Spinal cord (tissue), 10 donors: ENCODE results near the gene CNEP1R1. TPM values are rescaled to one million over a fixed set of nuclear protein-coding genes. Genes with fewer than 3 reads are reported as not detected.

Source experiments
- DNase-seq, 6 donors: peaks; one replicate each; pipeline versions ENCODE4 v3.0.0 to v3.0.0-alpha.2; 2013 to 2015; ENCODE audit warnings: low spot score in 6 of 6, low read depth in 4 of 6
- H3K27ac ChIP-seq: one replicate; pipeline ENCODE4 v1.5.1; 2013; ENCODE audit warnings: low read depth, low read length, control low read depth
- H3K27me3 ChIP-seq: one replicate; pipeline ENCODE4 v1.6.1; 2013; ENCODE audit warnings: low read length; ENCODE audit not compliant: control insufficient read depth, insufficient read depth
- H3K36me3 ChIP-seq: one replicate; pipeline ENCODE4 v1.6.1; 2013; ENCODE audit warnings: low read length; ENCODE audit not compliant: control insufficient read depth, insufficient read depth
- H3K4me1 ChIP-seq: one replicate; pipeline ENCODE4 v1.6.1; 2013; ENCODE audit warnings: low read length; ENCODE audit not compliant: control insufficient read depth, insufficient read depth
- H3K4me3 ChIP-seq: one replicate; pipeline ENCODE4 v1.5.1; 2013; ENCODE audit warnings: low read depth, low read length, control low read depth
- H3K9me3 ChIP-seq: one replicate; pipeline ENCODE4 v1.6.1; 2013; ENCODE audit warnings: low read length; ENCODE audit not compliant: control insufficient read depth, insufficient read depth
- WGBS: methylation state at CpG from one replicate; pipeline ENCODE4 v1.1.5; 2013; ENCODE audit warnings: missing lambda C conversion rate; ENCODE audit not compliant: insufficient coverage; 5-methylcytosine and 5-hydroxymethylcytosine counted together
- polyA plus RNA-seq, 2 donors: library from polyadenylated mRNA; unstranded; fragments of 120-200 nt; gene quantifications; one replicate each; pipeline ENCODE4 v1.2.1, GENCODE V29; 2013; ENCODE audit not compliant: insufficient read length in 2 of 2
- total RNA-seq, 2 donors: library from RNA; depleted of rRNA in 1 of 2; stranded (reverse); fragments of 120-200 nt in 1 of 2; fragments of >200 nt in 1 of 2; gene quantifications; one replicate each; pipeline versions ENCODE4 v1.2.3 to v1.2.4, GENCODE V29; 2013 to 2014
- donor health status: healthy.

Gene CNEP1R1
- total and polyA plus RNA-seq, 4 donors: 29.8 to 47.1 (median 34.1) TPM

DNA sequence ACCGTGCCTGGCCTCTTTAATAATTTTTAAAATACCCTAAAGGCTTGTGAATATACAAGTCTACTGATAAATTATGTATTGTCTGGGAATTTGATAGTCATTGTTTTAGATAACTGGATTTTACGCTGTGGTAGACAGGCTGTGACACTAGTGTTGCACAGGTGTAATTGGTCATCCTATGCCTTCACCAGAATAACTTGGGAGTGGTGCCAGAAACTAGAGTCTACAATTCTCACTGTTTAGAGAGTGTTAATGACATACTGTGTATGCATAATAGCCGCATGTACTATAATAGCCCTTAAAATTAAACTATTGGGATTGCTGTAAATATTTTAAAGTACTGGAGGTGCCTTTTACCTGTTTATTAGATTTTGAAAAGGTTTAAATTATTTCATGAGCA lies 11.4 kb downstream of the CNEP1R1 start:
- Histone ChIP-seq H3K27ac (no peak overlapping the region), H3K4me1 (no peaks in the 10 kb centered on the region), H3K4me3 (no peak overlapping the region), H3K9me3 (no peaks in the 10 kb centered on the region), H3K36me3 (peaks cover 6% of the 10 kb centered on the region), H3K27me3 (no peaks in the 10 kb centered on the region)
- WGBS: 83% methylated on average over 1 of the region's 3 CpGs
- DNase-seq: peak in 1 of 6 donors; percentile 11

DNA sequence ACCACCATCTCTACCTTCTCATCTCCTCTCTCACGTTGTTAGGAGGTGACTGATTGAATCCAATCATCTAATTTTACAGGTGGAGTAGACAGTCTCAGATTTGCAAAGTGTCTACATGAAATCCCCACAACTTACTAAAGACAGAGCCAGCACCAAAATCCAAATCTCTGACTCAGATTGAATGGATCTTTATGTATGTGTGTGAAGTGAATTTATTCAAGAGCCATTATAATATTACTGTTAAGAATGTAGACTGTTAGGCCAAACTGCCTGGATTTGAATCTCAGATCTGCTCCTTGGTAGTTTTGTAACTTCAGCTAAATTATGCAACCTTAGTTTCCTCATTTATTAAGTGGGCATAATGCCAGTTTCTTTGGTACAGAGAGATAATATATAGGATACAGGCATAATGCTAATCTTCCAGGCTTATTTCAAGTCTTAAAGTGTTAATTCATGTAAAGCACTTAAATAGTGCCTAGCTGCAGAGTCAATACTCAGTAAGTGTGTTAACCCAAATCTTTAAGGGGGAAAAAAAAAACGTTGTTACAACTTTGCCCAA lies 12.7 kb downstream of the CNEP1R1 start:
- no peaks in the 10 kb centered on the region for H3K9me3 ChIP-seq
- DNase-seq: no peak
- no peaks in the 10 kb centered on the region for H3K27me3 ChIP-seq
- peaks cover 6% of the 10 kb centered on the region for H3K36me3 ChIP-seq
- no CpG with 5 or more reads among the region's 2 CpGs for WGBS
- H3K27ac ChIP-seq: no peak overlapping the region
- no peaks in the 10 kb centered on the region for H3K4me1 ChIP-seq
- H3K4me3 ChIP-seq: no peak overlapping the region

DNA sequence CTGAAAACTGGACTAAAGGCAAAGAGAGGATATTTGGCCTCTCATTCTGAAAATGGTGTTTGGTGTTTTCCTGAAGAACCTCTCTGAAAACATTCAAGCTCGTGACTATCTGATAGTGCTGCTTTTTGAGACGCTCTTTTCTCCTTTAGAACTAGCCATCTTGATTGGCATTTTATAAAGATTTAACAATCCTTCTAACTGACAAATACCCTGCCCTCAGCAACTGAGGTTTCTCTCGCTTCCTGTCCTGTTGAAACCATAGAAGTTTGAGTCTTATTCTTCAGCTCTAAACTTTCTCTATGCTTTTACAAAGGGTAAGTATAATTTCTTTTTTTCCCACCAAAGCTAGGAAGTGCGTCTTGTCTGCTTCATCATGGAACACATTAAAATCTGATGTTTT lies 13.3 kb downstream of the CNEP1R1 start:
- DNase-seq: no peak
- Histone ChIP-seq H3K4me1 (no peaks in the 10 kb centered on the region), H3K27me3 (no peaks in the 10 kb centered on the region), H3K36me3 (peaks cover 5% of the 10 kb centered on the region), H3K4me3 (no peak overlapping the region), H3K9me3 (no peaks in the 10 kb centered on the region), H3K27ac (no peak overlapping the region)
- WGBS: 90% methylated on average over 2 of the region's 4 CpGs

DNA sequence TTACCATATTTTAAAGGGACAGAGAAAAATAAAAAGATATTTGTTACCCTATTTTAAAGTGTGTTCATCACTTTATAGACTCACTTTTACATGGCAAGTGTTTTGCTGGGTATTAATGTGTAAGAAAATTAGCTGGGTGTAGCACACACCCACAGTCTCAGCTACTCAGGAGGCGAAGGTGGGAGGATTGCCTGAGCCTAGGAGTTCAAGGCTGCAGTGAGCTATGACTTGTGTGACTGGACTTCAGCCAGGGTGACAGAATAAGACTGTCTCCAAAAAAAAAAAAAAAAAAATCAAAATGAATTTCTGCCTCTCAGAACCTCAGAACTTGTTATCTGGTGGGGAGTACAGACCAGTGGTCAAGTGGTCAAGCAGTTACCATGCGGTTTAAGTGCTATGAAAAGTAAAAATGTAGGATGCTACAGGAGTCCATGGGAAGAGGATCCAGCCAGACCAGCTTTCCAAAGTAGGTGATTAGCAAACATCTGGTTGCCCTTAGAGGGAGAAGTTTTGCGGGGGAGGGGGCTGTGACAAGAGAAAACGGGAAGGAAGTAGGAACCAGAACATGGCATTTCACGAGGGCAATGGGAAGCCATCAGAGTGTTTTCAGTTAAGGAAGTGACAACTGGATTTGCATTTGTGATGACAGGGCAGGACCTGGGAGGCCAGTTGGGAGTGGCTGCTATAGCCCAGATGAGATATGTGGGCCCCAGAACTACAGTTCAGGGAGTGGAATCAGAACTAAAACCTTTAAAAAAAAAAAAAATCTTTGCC lies 13.9 kb downstream of the CNEP1R1 start:
- no peaks in the 10 kb centered on the region for H3K4me1 ChIP-seq
- peak in 1 of 6 donors; percentile 13 for DNase-seq
- peaks cover 3% of the 10 kb centered on the region for H3K36me3 ChIP-seq
- no peaks in the 10 kb centered on the region for H3K27me3 ChIP-seq
- H3K9me3 ChIP-seq: no peaks in the 10 kb centered on the region
- H3K4me3 ChIP-seq: no peak overlapping the region
- 58% methylated on average over 5 of the region's 5 CpGs for WGBS
- H3K27ac ChIP-seq: no peak overlapping the region

DNA sequence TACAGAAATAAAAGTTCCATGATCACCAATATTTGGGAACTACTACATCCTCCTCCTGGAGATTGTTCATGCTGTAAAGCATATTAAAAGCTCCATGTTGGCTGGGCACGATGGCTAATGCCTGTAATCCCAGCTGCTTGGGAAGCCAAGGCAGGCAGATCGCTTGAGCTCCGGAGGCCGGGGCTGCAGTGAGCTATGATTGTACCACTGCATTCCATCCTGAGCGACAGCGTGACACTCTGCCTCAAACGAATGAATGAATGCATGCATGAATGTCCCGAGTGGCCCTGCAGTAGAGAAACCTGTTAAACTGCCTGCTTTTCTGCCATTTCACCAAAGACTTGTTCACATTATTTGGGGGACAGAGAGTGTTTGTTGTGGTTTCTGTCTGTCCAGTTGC lies 15.0 kb downstream of the CNEP1R1 start:
- WGBS: 64% methylated on average over 7 of the region's 8 CpGs
- no peak for DNase-seq
- H3K36me3 ChIP-seq: no peaks in the 10 kb centered on the region
- no peak overlapping the region for H3K4me3 ChIP-seq
- H3K9me3 ChIP-seq: no peaks in the 10 kb centered on the region
- no peak overlapping the region for H3K27ac ChIP-seq
- no peaks in the 10 kb centered on the region for H3K27me3 ChIP-seq
- no peaks in the 10 kb centered on the region for H3K4me1 ChIP-seq

DNA sequence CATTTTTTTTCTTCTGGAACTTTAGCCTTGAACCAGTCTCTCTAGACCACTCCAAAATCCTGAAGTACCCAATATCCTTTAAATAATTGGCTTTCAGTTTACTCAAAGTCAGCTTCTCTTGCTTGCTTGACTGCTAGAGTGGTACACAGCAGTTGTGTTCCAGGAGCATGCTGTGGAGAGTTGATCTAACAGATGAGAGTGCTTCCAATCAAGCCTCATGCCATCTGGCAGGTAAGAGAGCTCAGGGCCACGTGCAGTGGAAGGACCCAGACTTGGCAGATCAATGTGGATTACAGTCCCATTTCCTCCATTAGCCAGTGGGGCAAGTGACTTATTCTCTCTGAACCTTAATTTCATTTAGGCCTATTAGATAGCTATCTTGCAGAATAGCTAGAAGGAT lies 15.7 kb downstream of the CNEP1R1 start:
- WGBS: 40% methylated on average over 1 of the region's 1 CpG
- no peaks in the 10 kb centered on the region for H3K9me3 ChIP-seq
- H3K36me3 ChIP-seq: no peaks in the 10 kb centered on the region
- H3K4me3 ChIP-seq: no peak overlapping the region
- DNase-seq: no peak
- no peaks in the 10 kb centered on the region for H3K4me1 ChIP-seq
- no peak overlapping the region for H3K27ac ChIP-seq
- no peaks in the 10 kb centered on the region for H3K27me3 ChIP-seq

DNA sequence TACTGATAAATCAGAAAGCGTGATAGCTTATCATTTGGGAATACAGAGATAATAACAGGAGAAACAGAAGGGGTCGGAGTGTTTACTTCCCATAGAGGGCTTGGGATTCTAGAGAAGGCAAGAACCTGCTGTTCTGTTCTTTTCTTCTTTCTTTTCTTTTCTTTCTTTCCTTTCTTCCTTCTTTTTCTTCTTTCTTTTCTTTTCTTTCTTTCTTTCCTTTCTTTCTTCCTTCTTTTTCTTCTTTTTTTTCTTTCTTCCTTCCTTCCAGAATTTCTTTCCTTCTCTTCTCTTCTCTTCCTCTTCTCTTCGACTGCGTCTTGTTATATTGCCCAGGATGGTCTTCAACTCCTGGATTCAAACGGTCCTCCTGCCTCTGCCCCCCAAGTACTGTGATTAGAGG lies 18.3 kb downstream of the CNEP1R1 start:
- WGBS: 81% methylated on average over 3 of the region's 5 CpGs
- Histone ChIP-seq H3K4me3 (no peak overlapping the region), H3K9me3 (peaks cover 1% of the 10 kb centered on the region), H3K36me3 (no peaks in the 10 kb centered on the region), H3K27ac (no peak overlapping the region), H3K27me3 (no peaks in the 10 kb centered on the region), H3K4me1 (no peaks in the 10 kb centered on the region)
- no peak for DNase-seq

DNA sequence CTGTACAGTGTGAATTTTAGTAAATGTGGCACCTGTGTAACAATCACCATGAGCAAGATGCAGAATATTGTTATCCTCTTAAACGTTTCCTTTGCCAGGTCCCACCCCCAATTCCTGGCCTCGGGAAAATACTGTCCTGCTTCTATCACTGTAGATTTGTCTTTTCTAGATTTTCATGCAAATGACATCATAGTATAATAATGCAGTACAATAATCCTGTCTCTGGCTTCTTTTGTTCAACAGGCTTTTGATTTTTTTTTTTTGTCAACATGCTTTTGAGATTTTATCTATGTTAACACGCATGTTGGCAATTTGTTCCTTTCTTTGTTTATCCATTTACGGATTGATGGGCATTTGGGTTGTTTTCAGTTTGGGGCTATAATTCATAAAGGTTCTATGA lies 20.4 kb downstream of the CNEP1R1 start:
- Histone ChIP-seq H3K36me3 (no peaks in the 10 kb centered on the region), H3K4me1 (no peaks in the 10 kb centered on the region), H3K9me3 (peaks cover 1% of the 10 kb centered on the region), H3K27ac (no peak overlapping the region), H3K27me3 (no peaks in the 10 kb centered on the region), H3K4me3 (no peak overlapping the region)
- no peak for DNase-seq
- WGBS: 94% methylated on average over 2 of the region's 4 CpGs

DNA sequence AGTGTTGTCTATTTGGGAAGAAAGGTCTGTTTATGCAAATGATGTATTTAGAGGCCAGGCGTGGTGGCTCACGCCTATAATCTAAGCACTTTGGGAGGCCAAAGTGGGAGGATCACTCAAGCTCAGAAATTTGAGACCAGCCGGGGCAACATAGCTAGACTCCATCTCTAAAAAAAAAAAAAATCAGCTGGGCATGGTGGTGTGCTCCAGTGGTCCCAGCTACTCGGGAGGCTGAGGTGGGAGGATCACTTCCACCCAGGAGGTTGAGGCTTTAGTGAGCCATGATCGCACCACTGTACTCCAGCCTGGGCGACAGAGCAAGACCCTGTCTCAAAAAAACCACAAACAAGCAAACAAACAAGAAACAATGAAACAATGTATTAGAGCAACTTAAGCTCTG lies 21.8 kb downstream of the CNEP1R1 start:
- H3K4me1 ChIP-seq: no peaks in the 10 kb centered on the region
- 100% methylated on average over 1 of the region's 6 CpGs for WGBS
- no peak overlapping the region for H3K27ac ChIP-seq
- H3K36me3 ChIP-seq: no peaks in the 10 kb centered on the region
- H3K27me3 ChIP-seq: no peaks in the 10 kb centered on the region
- no peak overlapping the region for H3K4me3 ChIP-seq
- no peak for DNase-seq
- peaks cover 1% of the 10 kb centered on the region for H3K9me3 ChIP-seq

DNA sequence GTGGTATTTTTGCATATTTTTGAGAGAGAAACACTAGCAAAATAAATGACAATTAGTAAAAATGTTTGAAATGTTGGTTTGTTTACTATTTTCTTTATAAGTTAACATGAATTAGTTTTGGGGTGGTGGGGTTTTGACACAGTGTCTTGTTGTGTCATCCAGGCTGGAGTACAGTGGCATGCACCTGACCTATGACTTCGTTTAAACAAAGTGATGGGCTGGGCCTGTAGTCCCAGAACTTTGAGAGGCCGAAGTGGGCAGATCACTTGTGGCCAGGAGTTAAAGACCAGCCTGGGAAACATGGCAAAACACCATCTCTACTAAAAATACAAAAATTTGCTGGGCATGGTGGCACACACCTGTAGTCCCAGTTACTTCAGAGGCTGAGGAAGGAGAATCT lies 22.8 kb downstream of the CNEP1R1 start:
- Histone ChIP-seq H3K4me1 (no peaks in the 10 kb centered on the region), H3K4me3 (no peak overlapping the region), H3K27ac (no peak overlapping the region), H3K27me3 (no peaks in the 10 kb centered on the region), H3K9me3 (peaks cover 1% of the 10 kb centered on the region), H3K36me3 (no peaks in the 10 kb centered on the region)
- WGBS: 83% methylated on average over 1 of the region's 2 CpGs
- DNase-seq: no peak
